G401.6 (cell line): ENCODE results near the gene TXNL4A.

ENCODE experiments used
- FAIRE-seq: peaks from 2 replicates; lab custom pipeline; 2012; peaks lifted over from hg19 to GRCh38; lab: Jason Lieb, UNC

TXNL4A gene

DNA sequence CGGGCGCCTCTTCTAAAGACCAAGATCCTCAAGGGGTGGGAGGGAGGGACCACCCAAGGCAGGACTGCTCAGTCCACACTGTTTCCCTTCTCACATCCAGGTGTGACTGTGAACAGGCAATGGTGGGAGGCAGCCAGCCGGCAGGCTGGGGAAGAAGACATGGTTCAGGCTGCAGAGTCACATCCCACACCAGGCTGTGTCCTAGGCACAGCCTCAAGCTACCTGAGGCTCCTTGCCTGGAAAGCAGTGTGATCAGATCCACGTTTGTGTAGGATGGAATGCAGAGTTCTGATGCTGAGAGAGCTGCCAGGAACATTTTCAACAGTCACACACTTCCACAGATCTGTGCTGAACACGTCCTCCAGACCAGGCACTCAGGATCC is 53.3 kb downstream of the TXNL4A start:
- no peak for FAIRE-seq

DNA sequence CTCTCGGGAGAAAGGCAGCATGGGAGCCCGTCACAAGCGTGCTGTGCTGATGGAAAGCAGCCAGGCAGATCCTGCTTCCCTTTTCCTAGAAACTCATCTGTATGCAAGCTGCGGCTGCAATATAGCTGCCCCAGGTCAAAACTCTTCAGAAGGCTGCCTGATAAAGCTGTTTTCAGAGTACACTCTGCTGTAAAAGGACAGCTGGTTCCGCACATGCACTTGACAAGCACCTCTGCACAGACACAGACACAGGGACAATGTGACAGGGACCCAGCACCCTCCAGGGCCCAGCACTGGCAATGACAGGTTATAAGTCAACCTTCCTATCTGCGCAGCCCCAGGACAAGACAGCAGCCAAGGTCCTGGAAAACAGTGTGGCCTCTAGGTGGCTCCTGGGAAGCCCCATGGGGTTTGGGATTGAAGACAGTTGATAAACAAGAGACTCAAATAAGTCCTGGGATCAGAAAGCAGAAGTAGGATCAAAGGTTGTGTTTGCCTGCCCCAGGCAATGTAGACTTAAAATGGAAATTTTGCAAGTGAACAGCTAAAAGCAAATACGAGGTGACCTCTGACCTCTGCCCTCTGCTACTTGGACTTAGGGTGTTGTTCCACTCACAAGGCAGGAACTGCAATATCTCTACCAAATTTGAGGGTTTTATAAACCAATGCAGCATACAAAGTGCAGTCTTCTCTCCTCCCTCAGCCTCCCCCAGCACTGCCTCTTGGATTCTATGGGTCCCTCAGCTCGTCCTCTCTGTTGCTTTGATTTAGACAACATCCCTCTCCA is 53.9 kb downstream of the TXNL4A start:
- no peak for FAIRE-seq

DNA sequence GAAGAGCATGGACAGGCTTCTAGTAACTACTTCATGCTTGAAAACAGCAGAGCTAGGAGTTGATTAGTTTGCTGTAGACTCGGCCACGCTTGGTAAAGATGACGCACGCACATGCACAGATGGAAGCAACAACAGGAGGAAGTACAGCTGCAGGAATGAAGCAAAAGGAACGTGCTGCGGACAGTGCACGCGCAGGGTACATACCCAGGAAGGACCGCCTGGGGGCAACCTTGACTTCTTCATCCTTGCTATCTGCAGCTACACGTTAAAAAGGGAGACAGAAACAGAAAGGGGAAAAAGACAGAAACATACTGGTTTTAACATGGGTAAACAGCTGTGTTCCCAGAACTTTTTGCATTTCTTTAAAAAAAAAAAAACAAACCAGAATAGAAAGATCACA is 54.6 kb downstream of the TXNL4A start:
- no peak for FAIRE-seq

DNA sequence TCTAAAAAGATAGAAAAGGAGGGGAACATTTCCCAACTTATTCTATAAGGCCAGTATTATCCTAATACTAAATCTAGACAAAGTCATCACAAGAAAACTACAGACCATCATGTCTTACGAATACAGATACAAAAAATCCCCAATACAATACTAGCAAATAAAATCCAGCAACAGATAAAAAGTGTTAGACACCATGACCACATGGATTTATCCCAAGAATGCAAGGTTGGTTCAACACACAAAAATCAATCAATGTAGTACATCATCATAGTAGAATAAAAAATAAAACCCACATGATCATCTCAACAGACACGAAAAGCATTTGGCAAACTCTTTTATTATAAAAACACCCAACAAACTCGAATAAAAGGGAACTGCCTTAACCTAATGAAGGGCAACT is 55.5 kb downstream of the TXNL4A start:
- FAIRE-seq = peak; percentile 36

DNA sequence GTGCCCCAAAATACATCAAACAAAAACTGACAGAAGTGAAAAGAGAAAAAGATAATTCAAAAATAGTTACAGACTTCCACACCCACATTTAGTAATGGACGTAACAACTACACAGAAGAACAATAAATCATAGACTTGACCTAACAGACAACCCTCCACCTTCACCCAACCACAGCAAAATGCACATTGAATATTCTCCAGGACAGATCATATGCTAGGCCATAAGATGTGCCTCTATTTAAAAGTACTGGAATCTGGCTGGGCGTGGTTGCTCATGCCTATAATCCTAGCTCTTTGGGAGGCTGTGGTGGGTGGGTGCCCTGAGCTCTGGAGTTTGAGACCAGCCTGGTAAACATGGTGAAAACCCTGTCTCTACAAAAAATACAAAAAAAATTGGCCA is 56.9 kb downstream of the TXNL4A start:
- no peak for FAIRE-seq

- peak; percentile 77 for FAIRE-seq
Observed at GRCh38 chr18:79930020-79930642, 58.2 kb downstream of the TXNL4A start.

DNA sequence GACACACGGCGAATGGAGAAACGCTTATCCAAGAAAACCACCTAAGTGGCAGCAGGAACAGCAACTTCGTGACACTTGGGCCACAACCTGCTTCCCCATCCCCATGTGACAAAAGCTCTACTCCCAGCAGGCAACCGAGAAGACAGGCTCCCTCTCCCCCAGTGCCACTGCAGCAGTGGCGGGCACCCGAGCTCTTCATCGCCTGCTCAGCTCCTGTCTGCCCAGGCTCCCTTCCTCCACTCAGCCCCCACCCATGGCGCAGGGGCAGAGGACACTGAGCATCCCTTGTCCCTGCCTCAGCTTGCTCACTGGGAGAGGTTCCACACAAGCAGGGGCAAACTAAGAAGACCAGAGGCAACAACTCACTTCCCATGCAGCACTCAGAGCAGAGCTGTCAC is 59.8 kb downstream of the TXNL4A start:
- no peak for FAIRE-seq

GRCh38 chr18:79927607-79928562 is 60.5 kb downstream of the TXNL4A start:
- no peak for FAIRE-seq

GRCh38 chr18:79926715-79927606 is 61.4 kb downstream of the TXNL4A start:
- FAIRE-seq = no peak

DNA sequence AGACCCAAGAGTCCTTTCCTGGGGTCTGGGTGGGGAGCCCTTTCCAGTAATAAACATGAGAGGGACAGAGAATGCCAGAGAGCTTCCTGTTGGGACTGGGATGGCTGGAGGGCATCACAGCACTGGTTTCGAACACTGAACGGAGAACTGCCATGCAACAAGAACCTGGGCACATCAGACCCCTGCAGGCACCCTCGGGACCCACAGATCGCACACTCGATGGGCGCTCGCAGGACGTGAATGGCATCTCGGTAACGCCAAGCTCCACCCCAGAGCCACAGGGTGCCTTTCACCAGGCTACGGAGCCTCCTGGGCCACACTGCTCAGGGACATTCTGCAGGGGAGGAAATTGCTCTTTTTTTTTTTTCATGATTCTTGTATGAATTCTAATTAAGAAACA is 62.1 kb downstream of the TXNL4A start:
- no peak for FAIRE-seq

DNA sequence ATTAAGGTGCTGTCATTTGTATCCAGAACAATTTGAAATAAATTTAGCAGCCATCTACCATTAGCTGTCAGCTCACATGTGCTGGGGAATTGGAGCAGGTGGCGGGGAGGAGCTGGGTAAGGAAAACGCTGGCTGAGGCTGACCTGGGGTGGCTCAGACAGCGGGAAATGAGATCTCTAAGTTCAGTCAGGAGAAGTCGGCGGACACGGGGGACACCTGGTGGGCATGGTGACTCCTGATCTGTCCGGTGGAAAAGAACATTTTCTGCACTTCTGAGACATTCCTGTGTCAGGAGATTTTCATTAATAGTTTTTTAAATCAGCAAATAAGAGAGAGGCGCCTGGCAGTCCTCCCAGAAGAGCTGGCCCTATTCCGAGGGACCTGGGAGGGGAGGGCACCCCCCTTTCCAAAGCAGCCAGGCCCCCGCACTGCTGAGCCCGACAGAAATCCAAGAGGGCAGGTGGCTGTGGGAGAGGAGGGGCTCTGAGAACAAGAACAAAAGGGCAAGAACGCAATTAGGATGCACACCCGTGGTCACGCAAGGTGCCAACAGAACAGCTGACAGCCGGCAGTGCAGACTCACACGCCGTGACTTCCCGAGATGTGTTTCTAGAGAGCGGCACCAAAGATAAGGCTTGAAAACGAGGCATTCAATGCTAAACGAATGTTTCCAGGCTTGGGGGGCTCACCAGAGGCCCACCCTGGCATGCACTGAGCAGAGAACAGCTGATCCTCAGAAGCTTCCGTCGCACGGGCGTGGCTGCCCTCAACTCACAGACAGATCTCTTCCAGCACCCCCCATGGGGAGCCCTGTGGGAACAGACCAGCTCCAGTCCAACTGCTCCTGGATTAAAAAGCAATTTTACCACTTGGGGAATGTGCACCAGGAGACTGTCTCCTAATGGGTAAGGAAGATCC is 63.3 kb downstream of the TXNL4A start:
- no peak for FAIRE-seq

GRCh38 chr18:79923896-79924585 is 64.3 kb downstream of the TXNL4A start:
- FAIRE-seq = no peak

- FAIRE-seq = no peak
Observed at GRCh38 chr18:79922971-79923411, 65.4 kb downstream of the TXNL4A start.

DNA sequence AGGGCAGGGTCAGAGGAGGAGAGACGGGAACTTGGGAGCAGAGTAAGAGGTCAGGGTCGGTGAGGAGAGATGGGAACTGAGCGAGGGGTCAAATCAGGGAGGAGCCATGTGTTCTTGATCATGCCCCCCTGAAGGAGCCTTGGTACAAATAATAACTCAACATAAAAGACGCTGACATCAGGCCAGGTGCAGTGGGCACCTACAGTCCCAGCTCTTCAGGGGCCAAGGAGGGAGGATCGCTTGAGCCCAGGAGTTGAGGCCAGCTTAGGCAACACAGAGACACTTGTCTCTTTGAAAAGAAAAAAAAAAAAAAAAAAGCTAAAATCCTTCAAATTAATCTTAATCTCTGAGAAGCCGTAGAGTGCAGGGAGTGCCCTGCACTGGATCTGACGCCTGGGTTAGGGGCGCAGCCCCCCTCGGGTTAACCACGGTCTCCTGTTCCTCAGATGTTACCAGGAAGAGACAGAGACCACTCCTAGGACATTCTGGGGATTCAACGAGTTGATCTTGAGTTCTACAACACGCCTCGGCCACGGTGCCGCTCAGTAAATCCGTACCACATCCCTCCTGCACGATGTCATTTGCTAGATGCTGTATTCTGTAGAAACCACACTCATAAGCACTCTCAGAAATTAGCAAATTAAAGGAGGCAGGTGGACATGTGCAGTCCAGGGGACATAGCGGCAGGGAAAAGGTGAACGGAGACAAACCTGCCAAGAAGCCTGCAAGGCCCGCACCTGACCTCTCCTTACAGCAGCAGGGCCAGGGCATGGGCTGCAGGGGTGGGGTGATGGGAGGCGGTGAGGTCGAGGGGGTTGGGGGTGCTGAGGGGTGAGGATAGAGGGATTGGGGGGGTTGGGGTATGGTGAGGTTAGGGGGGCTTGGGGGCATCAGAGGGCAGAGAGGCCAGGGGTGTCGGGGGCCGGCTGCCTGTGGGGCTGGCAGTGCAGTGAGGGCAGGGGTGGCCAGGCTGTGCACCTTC is 66.1 kb downstream of the TXNL4A start:
- no peak for FAIRE-seq
